Nephron progenitor cell (in vitro differentiated cells): ENCODE data around the gene EPDR1.

ENCODE experiments used
- DNase-seq: peaks from one replicate; pipeline ENCODE4 v3.0.0; 2021
- H3K27ac Mint-ChIP-seq: 2 replicates; pipeline ENCODE4 v1.8.0; 2021; ENCODE audit warnings: mild to moderate bottlenecking, moderate library complexity, mixed read lengths
- H3K27me3 Mint-ChIP-seq: 2 replicates; pipeline ENCODE4 v1.8.0; 2021; ENCODE audit warnings: mild to moderate bottlenecking, low read depth, mixed read lengths; ENCODE audit not compliant: poor library complexity
- H3K36me3 Mint-ChIP-seq: 2 replicates; pipeline ENCODE4 v1.8.0; 2021; ENCODE audit warnings: low read depth, mixed read lengths
- H3K4me1 Mint-ChIP-seq: 2 replicates; pipeline ENCODE4 v1.8.0; 2021; ENCODE audit warnings: mixed read lengths
- H3K4me3 Mint-ChIP-seq: 2 replicates; pipeline ENCODE4 v1.8.0; 2021; ENCODE audit warnings: mild to moderate bottlenecking, moderate library complexity, mixed read lengths
- H3K9me3 Mint-ChIP-seq: 2 replicates; pipeline ENCODE4 v1.8.0; 2021; ENCODE audit warnings: mild to moderate bottlenecking, moderate library complexity, mixed read lengths
- TF ChIP-seq, protein P1 (sequence below): fragments of 200-600 bp; sonication (generic); IDR thresholded peaks from 2 replicates; pipeline ENCODE4 v1.5.0; 2021; ENCODE audit warnings: antibody characterized with exemption

Gene EPDR1

DNA sequence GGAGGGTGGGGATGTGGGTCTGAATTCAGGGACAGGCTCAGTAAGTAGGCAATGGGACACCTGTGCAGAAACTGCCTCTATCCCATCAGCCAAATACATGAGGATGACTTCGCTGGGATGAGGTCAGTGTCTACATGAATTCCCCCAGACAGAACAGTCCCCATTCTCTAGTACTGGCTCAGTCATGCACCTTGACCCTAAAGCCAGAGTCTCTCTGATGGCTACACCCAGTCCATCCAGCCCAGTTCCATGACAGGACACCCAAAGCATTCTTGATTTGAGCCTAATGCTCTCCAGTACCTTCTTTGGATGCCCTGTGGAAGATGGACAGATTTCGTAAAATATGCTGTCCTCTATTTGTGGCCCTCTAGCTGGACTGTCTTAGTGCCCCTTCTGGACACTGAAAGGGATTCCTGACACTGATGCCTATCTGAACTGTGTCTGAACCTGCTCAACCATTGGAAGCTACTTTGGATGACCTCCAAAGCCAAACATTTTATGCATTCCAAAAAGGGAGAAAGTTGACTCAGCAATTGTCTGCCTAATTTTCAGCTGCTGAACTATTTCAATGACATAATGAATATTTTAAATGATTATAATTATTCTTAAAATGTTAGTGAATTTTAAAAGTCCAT is 18.4 kb upstream of the EPDR1 start:
- TF ChIP-seq, protein P1, sequence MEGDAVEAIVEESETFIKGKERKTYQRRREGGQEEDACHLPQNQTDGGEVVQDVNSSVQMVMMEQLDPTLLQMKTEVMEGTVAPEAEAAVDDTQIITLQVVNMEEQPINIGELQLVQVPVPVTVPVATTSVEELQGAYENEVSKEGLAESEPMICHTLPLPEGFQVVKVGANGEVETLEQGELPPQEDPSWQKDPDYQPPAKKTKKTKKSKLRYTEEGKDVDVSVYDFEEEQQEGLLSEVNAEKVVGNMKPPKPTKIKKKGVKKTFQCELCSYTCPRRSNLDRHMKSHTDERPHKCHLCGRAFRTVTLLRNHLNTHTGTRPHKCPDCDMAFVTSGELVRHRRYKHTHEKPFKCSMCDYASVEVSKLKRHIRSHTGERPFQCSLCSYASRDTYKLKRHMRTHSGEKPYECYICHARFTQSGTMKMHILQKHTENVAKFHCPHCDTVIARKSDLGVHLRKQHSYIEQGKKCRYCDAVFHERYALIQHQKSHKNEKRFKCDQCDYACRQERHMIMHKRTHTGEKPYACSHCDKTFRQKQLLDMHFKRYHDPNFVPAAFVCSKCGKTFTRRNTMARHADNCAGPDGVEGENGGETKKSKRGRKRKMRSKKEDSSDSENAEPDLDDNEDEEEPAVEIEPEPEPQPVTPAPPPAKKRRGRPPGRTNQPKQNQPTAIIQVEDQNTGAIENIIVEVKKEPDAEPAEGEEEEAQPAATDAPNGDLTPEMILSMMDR: no peak
- no peaks in the 10 kb centered on the region for H3K36me3 Mint-ChIP-seq
- H3K9me3 Mint-ChIP-seq: no peaks in the 10 kb centered on the region
- no peak overlapping the region for H3K27ac Mint-ChIP-seq
- DNase-seq: no peak
- peaks cover 10% of the 10 kb centered on the region for H3K27me3 Mint-ChIP-seq
- H3K4me1 Mint-ChIP-seq: peaks cover 5% of the 10 kb centered on the region
- no peak overlapping the region for H3K4me3 Mint-ChIP-seq

DNA sequence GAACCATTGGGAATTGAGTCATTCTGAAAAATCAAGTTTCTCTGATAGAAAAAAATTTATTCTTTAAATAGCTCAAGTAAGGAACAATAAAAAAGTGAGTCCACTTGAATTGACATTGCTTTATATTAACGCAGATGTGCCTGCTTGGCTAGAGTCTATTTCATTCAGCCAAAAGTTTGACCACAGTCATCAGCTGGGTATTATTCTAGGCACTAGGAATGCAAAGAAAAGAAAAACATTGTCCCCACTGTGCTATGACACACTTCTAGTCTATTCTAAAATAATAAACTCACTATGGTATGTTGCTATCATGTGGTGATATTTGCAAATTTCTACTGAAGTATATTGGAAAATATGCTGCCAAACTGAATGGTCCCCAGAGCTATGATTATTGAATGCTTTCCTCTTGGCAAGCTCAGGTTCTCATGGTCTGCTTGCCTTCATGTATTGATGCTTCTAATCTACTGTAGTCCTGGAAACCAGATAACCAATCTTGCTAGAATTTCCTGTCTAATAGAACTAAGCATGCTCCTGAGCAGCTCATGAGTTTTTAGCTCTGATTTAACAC is 12.1 kb upstream of the EPDR1 start:
- no peak overlapping the region for H3K4me3 Mint-ChIP-seq
- no peaks in the 10 kb centered on the region for H3K4me1 Mint-ChIP-seq
- peaks cover 20% of the 10 kb centered on the region for H3K27me3 Mint-ChIP-seq
- DNase-seq: no peak
- H3K9me3 Mint-ChIP-seq: no peaks in the 10 kb centered on the region
- H3K36me3 Mint-ChIP-seq: no peaks in the 10 kb centered on the region
- TF ChIP-seq, protein P1: no peak
- H3K27ac Mint-ChIP-seq: no peak overlapping the region

DNA sequence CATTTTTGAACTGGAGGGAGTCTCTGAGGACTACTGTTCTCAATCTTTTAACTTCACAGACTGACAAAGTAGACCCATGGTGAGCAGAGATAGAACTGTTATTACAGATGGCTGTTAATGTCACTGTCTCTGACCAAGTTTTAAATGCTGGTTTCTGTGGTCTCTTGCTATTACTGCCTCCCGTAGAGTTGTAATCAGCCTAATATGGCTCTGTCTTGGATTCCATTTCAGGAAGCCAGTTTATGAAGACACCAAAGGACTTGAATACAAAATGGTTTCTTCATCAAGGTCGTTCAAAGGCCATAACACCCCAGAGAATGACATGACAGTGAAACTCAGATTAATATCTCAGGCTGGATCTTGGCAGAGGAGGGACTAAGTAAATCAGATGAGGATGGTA is 7.7 kb upstream of the EPDR1 start:
- TF ChIP-seq, protein P1: no peak
- H3K27me3 Mint-ChIP-seq: peaks cover 58% of the 10 kb centered on the region
- no peak for DNase-seq
- H3K9me3 Mint-ChIP-seq: no peaks in the 10 kb centered on the region
- H3K36me3 Mint-ChIP-seq: no peaks in the 10 kb centered on the region
- H3K27ac Mint-ChIP-seq: no peak overlapping the region
- H3K4me3 Mint-ChIP-seq: no peak overlapping the region
- H3K4me1 Mint-ChIP-seq: peaks cover 7% of the 10 kb centered on the region

DNA sequence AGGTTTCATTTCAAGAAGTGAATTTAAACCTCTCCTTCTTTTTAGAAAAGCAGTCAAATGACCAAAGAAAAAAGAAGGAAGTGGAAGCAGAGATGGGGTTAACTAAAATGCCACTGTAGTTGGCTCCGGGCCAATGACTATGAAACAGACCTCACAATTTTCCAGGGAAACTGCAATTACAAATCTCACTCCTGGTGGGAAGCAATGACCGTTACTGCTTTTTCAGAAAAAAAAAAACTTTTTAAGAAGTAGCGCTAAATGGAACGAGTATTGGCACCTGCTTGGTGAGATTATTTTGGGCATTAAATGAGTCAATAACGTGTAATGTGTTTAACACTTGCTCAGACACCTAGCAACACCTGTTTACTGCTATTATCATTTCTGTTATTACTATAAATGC is 5.0 kb upstream of the EPDR1 start:
- Mint-ChIP-seq H3K27me3 (peaks cover 85% of the 10 kb centered on the region), H3K4me3 (peak overlapping the region; percentile 80)

DNA sequence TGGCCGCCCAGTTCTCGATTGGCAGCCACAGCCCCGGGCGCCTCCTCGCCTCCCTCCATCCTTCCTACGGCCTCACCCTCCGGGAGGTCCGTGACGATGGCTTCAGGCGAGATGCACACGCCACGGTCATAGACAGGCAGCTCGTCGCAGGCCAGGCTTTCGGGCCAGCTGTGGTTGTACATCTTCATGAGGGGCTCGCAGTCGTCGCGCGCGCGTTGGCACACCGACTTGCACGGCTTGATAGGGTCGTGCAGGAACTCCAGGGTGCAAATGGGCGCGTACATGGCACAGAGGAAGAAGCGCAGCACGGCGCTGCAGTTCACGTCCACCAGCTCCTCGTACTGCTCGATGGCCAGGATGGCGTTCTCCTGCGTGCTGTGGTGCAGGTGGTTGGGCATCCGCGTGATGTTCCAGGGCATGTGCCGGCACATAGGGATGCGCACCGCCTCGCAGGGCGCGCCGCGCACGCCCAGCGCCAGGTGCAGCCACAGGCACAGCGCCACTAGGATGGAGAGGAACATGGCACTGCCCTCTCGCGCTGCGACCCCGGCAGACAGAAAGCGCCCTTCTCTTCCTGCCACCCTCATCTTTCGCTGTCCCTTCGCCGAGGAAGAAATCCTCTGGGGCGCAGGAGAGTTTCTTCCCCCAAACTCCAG is 4.3 kb upstream of the EPDR1 start:
- Mint-ChIP-seq H3K4me1 (peaks cover 12% of the 10 kb centered on the region), H3K27me3 (peaks cover 87% of the 10 kb centered on the region), H3K9me3 (no peaks in the 10 kb centered on the region), H3K27ac (no peak overlapping the region), H3K36me3 (no peaks in the 10 kb centered on the region), H3K4me3 (peak overlapping the region; percentile 80)
- DNase-seq: peak; percentile 8
- TF ChIP-seq, protein P1: no peak

More for the DNA sequence above, 5.0 kb upstream of the EPDR1 start:
- TF ChIP-seq, protein P1: no peak
- Mint-ChIP-seq H3K4me1 (peaks cover 11% of the 10 kb centered on the region), H3K27ac (no peak overlapping the region), H3K36me3 (no peaks in the 10 kb centered on the region), H3K9me3 (no peaks in the 10 kb centered on the region)
- no peak for DNase-seq
